Germinal center (tissue), 1 donor: ENCODE results near the gene CAB39L.
"Not testable (repeated sequence)": the region's sequence is repeated elsewhere in the genome, so short reads cannot be mapped to it uniquely, and the experiment has no call there.

ENCODE experiments used
- DNase-seq: peaks from one replicate; pipeline ENCODE4 v3.0.0; 2012; ENCODE audit warnings: mixed read lengths, low spot score

The CAB39L gene

DNA sequence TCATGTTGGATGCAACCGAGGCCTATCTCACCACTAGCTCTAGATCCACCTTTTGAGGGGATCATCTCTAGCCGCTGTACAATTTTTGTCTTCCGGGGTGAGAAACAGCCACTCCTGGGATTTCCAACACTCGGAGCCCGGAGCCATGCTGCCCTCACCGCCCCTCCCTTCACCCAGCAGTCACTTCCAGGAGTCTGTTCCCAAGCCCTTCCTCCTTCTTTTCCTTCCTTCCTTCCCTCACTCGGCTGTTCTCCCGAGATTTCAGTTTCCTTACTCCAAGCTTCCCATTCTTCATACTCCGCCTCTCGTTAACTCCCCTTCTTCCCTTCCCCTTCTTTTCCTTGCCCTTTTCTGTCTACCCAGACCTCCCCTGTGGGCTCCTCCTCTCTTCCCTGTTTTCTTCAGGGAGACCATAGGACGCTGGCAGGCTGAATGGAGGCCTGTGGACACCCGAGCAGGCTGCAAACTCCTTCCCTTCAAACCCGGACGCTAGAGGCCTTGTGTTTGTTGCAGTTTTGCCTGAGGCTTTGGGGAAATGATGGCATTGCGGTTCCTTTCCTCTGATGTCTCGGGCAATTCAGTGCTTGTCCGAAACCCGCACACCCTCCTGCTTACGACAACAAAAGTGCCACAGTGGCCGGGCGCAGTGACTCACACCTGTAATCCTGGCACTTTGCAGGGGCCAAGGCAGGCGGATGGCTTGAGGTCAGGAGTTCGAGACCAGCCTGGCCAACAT is 96.0 kb downstream of the CAB39L start:
- no peak for DNase-seq

DNA sequence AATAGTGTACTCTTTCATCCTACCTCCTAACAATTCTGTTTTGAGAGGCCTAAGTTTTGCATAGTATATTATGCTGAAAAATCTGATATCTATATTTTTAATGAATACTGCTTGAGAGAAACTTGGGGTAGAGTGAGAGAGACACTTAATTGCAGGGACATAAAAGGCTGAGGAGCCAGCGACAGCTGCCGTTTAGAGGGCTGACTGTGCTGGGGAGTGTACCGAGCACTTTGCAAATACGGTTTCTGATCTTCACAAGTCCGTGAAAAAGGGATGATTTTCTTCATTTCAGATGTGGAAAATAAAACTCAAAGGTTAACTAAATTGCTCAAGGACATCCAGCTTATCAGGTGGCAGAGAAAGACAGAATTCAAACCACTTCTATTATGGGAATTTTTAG is 97.4 kb downstream of the CAB39L start:
- no peak for DNase-seq

DNA sequence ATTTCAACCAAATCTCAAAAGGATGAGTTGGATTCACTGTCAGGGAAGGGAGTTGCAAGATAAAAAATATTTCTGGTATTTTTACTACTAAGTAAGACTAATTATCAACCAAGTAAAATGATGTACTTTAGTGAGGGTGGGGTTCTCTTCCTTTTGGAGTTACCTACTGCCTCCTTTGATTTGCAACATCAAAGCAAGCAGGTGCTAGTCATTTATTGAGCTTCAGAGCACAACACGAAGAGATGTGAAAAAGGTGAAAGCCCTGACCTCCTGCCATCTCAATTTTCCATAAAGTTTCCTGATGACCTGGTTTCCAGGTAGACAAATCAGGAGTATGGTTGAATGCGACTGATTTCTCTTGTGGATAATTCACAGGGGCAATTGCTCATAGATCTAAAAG is 100.1 kb downstream of the CAB39L start:
- DNase-seq: no peak

DNA sequence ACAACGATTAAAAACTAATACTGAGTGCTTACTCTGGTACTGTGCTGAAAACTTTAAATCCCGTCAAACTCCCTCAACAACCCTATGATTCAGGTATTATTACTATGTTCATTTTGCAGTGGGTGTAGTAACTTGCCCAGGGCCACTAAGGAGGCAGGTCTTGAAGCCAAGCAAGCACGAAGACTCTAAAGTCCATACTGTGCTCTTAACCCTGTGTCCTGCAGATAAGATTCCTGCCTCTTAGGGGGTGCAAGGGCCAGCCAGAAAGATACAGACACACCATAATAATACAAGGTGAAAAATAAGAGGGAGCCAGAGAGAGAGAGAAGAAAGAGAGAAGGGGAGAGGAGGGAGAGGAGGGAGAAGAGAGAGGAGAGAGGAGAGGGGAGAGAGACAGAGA is 100.6 kb downstream of the CAB39L start:
- DNase-seq: no peak

DNA sequence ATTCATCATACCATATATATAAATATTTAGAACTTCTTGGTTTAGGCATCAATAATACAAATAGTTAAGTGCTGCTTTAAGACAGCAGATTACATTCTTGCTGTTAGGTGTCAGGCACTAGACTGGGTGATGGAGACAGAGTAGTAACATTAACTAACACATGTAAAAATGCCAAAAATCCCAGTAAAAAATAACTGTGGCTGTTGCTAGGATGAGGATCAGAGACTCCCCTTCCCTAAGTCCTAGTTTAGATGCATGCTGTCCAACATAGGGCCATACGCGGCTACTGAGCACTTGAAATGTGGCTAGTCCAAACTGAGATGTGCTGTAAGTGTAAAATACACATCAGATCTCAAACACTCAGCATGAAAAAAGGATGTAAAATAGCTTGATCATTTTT is 101.4 kb downstream of the CAB39L start:
- DNase-seq: no peak

DNA sequence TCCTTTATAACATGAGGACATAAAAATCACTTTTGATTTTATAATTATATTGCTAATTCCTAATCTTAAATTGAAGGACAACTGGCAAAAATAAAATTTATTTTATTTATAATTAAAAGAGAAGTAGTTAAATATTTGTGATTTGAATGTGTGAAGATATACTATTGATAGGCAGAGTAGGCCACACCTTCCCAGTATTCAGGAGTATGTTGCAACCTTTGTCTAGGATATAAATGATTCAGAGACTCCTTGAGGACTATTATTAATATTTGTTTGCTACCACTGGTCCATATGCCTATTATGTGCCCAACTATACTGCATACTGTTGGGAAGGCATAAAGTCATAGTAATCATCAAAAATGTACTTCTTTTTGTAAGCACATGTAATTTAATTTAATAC is 101.9 kb downstream of the CAB39L start:
- DNase-seq: no peak

DNA sequence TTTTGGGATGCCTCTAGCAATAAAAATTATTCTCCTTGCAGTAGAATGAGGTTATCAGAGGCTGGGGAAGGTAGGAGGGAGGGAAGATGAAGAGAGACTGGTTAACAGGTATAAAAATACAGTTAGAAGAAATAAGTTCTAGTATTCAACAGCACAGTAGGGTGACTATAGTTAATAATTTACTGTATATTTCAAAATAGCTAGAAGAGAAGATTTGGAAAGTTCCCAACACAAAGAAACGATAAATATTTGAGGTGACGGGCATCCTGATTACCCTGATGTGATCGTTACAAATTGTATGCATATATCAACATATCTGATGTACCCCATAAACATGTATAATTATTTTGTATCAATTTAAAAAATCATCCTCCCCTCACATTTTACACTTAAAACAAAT is 102.3 kb downstream of the CAB39L start:
- DNase-seq: no peak

DNA sequence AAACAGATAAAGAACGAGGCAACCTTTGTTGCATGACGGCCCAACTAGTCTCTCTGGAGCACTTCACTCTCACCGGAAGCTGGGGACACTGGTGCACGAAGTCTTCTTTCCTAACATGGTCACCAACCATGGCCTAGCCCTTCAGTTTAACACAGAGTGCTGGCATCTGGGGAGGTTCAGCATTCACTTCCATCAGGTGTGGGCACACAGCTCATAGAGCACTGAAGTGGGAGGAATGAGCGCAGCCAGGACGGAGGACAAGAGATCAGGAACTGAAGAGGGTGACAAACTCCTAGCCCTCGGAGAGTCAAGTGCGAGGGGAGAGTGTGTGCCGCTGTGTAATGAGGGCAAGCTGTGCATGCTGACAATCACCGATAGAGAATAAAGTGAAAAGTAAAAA is 103.7 kb downstream of the CAB39L start:
- DNase-seq: no peak

DNA sequence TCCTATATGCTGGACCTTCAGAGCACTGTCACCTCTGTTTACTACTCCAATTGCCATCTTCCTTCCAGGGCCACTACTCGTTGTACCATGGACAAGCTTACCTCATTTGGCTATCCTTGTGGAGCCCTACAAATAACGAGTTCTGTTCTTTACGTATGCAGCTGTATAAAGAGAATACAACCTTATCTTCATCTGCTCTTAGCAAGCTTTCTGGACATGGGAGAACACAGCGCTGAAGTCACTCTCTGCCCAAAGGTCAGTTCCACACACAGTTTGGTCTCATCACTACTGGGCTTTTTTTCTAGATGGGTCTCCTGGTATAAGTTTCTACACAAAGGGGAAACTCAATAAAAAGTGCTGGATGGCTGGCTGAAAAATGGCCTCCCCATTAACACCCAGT is 107.2 kb downstream of the CAB39L start:
- no peak for DNase-seq

DNA sequence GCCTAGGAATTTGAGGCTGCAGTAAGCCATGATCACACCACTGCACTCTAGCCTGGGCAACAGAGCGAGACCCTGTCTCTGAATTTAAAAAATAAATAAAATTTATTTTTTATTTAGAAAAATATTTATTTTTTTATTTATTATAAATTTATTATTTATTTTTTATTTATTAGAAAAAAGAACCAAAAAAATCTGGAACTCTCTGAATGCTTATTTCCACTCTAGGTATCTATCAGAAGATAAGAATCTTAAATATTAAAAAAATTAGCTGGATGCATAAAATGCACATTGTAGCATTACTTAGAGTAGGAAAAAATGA is 113.4 kb downstream of the CAB39L start:
- DNase-seq: no peak

DNA sequence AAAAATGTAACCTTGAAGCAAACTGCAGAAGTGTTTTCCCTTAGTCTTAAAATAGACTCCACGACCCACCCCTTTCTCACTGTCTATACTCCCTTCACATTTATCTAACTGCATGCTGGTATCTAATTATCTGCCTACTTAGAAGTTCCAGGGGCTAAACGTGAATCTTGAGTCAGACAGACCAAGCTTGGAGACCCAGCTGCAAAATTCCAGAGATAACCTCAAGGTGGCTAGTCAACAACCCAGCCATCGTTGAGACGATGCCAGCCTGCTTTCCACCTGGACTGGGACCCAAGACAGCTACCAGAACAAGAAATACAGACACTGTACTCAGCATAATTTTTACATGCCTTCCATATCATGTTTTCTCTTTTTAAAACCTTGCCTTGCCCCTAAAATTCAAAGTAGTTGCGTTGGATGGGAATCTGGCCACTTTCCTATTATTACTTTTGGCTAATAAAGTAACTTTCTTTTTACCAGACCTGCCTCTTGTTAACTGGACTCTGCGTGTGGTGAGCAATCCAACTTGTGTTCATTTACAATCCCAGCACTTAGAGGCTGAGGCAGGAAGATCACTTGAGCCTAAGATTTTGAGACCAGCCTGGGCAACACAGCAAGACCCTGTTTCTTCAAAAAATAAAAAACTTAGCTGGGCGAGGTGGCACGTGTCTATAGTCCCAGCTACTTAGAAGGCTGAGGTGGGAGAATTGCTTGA is 113.9 kb downstream of the CAB39L start:
- no peak for DNase-seq

DNA sequence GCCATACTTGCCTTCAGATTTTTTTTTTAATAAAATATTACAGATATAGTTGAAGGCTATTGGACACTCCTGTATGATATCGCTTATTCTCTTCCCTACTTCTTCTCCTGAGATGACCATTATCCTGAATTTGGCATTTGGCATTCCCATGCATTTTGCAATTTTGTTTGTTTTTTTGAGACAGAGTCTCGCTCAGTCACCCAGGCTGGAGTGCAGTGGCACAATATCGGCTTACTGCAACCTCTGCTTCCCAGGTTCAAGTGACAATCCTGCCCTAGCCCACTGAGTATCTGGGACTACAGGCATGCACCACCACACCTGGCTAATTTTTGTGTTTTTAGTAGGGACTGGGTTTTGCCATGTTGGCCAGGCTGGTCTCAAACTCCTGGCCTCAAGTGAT is 116.7 kb downstream of the CAB39L start:
- DNase-seq: not testable (repeated sequence)

DNA sequence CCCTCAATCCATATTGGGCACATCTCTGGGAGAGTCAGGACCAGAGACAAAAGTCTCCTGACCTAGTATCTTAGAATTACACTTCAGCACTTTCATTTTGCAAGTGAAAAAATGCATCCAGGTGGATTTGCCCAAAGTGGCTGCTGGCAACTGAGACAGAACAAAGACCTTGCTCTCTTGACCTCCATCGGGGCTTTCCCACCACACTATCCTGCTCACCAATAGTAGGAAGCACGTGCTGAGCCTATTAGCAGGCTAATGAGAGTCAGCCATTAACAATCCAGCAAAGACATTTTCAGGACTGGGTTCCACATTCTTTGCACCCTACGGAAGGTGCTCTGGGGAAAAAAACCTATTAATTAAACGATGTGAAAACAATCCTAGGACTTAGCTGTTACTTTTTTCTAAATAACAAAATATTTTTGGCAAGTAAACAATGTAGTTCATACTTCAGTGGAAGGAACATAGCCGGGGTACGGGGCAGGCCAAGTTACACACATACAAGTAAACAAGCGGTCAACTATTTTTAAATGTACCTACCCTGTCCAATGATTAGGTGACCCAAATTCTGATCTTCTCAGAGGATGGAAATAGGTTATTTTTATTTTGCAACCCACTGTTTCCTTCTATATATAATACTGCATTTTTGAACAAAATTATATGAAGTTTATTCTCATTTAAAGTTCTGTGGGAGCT is 117.5 kb downstream of the CAB39L start:
- no peak for DNase-seq

DNA sequence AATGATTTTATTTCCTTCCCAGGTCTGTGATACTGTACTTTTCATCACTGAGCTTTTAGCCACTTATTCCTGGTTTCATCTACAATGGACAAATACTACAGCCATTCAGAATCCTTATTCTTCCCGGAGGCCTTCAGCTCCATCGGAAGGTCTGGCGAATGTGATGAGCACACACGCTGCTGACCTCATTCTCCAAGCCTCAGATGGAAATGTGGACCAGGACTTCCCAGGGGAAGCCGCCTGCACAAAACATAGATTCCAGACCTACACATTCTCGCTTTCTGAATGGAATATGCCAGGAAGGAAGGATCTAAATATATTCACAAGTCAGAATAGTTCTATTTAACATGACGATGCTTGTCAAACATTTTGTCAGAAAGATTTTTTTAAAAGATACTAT is 120.5 kb downstream of the CAB39L start:
- no peak for DNase-seq

DNA sequence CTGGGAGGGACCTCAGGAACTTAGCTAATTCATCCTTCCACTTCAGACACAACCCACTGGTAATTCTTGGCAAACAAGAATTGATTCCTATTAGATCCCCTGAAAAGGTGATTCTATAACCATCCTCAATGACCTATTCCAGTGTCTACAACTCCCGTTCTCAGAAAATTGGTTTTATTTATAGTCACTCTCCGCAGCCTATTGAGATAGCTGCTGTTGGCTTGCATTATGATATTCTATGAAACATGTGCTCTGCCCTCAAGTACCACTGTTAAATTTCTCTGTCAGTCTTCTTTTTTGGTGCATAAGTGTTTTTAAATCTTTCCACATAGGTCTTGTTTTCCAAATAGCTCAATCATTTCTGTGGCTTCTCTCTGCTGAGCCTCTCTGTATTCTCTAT is 121.2 kb downstream of the CAB39L start:
- no peak for DNase-seq

DNA sequence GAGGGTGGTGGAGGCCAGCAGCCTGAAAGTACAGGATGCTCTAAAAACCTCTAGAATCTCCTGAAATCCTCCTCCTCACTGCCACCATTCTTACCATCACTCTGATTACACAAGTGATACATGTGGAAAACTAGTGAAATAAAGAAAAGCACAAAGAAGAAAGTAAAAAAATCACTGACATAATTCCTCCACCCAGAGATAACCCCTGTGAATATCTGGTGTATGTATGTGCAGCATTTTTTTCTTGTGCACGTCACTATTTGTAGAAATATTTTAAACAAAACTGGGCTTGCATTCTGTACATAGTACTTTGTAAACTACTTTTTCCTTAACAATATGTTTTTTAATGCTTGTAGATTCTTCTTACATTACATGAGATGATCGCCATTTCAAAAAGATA is 122.9 kb downstream of the CAB39L start:
- DNase-seq: no peak

DNA sequence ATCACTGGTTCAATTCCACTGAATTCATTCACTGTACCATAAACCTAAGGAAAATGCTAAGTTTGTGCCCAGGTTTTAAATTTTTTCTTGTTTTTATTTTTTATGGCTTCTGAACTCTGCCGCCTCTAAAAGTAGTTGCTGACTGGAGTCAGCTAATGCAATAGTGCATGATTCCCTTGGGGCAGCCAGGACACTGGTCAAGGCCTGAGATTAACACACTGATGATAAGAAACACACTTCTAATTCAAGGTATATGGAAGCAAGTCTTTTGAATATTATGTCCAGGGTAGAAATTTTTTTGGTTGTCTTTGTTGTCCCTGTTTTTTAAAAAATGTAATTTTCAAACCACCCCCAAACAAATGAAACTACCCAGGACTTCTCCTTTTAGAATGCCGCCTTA is 123.9 kb downstream of the CAB39L start:
- no peak for DNase-seq

DNA sequence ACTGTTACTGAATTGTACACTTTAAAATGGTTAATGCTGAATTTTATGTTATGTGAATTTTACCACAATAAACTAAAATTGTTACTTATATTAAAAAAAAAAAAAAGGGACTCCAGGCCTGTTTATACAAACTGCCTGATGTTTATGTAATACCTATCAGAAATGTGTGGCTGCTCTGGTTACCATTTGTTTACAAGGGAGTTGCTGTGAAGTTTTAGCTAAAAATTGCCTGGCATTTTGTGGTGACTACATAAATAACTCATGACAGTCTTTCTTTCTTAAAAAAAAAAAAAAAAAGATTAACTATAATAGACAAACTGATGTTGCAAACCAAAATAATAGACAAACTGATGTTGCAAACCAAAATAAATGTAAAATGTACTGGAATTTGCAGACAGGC is 124.3 kb downstream of the CAB39L start:
- DNase-seq: no peak

DNA sequence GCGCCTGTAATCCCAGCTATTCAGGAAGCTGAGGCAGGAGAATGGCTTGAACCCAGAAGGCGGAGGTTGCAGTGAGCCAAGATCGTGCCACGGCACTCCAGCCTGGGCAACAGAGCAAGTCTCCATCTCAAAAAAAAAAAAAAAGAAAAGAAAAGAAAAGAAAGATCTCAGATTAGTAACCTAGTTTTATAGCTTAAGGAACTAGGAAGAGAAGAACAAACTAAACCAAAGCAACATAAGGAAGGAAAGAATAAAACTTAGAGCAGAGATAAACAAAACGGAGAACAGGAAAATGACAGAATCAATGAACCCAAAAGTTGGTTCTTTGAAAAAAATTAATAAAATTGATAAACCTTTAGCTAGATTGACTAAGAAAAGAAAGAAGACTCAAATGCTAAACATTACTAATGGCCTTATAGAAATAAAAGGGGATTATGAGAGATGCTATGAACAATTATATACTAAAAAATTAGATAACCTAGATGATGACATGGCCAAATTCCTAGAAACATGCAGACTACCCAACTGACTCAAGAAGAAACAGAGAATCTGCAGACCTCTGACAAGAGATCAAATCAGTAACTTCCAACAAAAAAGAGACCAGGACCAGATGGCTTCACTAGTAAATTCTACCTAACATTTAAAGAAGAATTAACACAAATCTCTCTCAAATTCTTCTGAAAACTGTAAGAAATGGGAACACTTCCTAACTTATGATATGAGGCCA is 127.9 kb downstream of the CAB39L start:
- DNase-seq: no peak

DNA sequence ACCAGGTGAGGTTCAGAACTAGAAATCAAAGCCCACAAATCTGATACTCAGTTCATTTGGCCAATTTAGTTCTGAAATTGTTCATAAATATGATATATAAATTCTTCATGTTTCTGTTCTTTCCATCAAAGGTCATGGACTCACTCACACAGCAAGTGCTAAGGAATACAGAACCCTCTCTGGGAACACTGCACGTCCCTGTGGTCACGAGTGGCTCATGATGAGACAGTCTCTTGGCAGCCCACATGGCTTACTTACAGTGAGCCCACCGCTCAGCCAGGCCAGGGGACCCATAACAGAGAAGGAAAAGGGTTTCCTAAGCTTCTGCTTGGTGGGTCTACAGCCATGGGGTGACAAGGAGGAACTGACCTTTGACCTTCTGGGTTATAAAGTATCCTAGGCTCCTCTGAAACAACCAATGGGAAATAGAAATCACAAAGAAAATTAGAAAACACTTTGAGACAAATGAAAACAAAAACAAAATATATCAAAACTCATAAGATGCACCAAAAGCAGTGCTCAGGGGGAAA is 128.8 kb downstream of the CAB39L start:
- no peak for DNase-seq

DNA sequence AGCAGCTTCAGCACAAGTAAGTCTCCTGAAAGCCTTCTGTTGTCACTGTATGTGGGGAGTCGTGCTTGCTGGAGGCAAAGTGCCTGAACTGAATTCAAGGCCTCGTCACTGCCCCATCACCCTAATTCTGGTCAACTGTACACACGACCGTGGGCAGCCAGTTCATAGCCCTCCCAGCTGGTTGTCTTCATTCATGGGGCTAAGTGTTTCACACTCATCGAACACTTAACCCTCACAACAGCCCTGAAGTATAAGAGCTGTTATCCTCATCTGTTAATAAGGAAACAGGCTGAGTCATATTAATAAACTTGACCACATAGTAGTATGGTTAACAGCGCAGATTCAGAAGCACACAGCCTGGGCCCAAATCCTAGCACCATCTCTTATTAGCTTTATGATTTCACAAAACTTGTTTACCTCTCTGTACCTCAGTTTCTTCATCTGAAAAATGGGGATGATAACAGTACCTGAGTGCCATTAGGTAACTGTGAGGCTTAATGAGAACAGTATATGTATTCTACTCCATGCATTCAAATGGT is 129.5 kb downstream of the CAB39L start:
- DNase-seq: no peak

DNA sequence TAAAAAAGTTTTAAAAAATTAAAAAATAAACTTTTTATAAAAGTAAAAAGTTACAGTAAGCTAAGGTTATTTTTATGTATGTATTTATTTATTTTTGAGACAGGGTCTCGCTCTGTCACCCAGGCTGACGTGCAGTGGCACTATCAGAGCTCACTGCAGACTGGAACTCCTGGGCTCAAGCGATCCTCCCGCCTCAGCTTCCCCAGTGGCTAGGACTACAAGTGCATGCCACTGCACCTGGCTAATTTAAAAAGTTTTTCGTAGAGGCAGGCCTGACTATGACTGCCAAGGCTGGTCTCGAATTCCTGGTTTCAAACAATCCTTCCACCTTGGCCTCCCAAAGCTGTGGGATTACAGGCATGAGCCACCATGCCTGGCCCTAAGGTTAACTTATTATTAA is 132.0 kb downstream of the CAB39L start:
- no peak for DNase-seq
